ENCODE measurements around the gene MEMO1.
"Not testable (repeated sequence)": the region's sequence is repeated elsewhere in the genome, so short reads cannot be mapped to it uniquely, and the experiment has no call there.

MEMO1 gene

GRCh38 chr2:31923662-31924061 lies 87.1 kb downstream of the MEMO1 start:
- no peak overlapping the region for H3K4me3 ChIP-seq
- no peak overlapping the region for H3K27ac ChIP-seq

- H3K4me3 ChIP-seq = no peak overlapping the region
- no peak overlapping the region for H3K27ac ChIP-seq
Measured at GRCh38 chr2:31922542-31923408, 88.0 kb downstream of the MEMO1 start.

GRCh38 chr2:31920962-31921361 lies 89.8 kb downstream of the MEMO1 start:
- Histone ChIP-seq H3K27ac (no peak overlapping the region), H3K4me3 (no peak overlapping the region)

GRCh38 chr2:31919499-31919898 lies 91.3 kb downstream of the MEMO1 start:
- H3K4me3 ChIP-seq = no peak overlapping the region
- no peak overlapping the region for H3K27ac ChIP-seq

- Histone ChIP-seq H3K4me3 (no peak overlapping the region), H3K27ac (no peak overlapping the region)
Measured at GRCh38 chr2:31909661-31910060, 101.1 kb downstream of the MEMO1 start.

GRCh38 chr2:31907491-31907890 lies 103.3 kb downstream of the MEMO1 start:
- not testable (repeated sequence) for H3K4me3 ChIP-seq, H3K27ac ChIP-seq

- Histone ChIP-seq H3K27ac (no peak overlapping the region), H3K4me3 (no peak overlapping the region)
Measured at GRCh38 chr2:31903109-31903780, 107.6 kb downstream of the MEMO1 start.

- no peak overlapping the region for H3K4me3 ChIP-seq
- no peak overlapping the region for H3K27ac ChIP-seq
Measured at GRCh38 chr2:31901900-31902299, 108.9 kb downstream of the MEMO1 start.

GRCh38 chr2:31900156-31900555 lies 110.7 kb downstream of the MEMO1 start:
- H3K27ac ChIP-seq, H3K4me3 ChIP-seq: not testable (repeated sequence)

GRCh38 chr2:31898346-31898745 lies 112.5 kb downstream of the MEMO1 start:
- H3K27ac ChIP-seq, H3K4me3 ChIP-seq: not testable (repeated sequence)

- not testable (repeated sequence) for H3K4me3 ChIP-seq, H3K27ac ChIP-seq
Measured at GRCh38 chr2:31897340-31897739, 113.5 kb downstream of the MEMO1 start.

GRCh38 chr2:31896293-31896692 lies 114.5 kb downstream of the MEMO1 start:
- no peak overlapping the region for H3K27ac ChIP-seq
- no peak overlapping the region for H3K4me3 ChIP-seq

GRCh38 chr2:31894656-31895055 lies 116.2 kb downstream of the MEMO1 start:
- Histone ChIP-seq H3K27ac (no peak overlapping the region), H3K4me3 (no peak overlapping the region)

- H3K27ac ChIP-seq = no peak overlapping the region
- no peak overlapping the region for H3K4me3 ChIP-seq
Measured at GRCh38 chr2:31893094-31893493, 117.7 kb downstream of the MEMO1 start.

GRCh38 chr2:31889044-31889443 lies 121.8 kb downstream of the MEMO1 start:
- no peak overlapping the region for H3K4me3 ChIP-seq

GRCh38 chr2:31888550-31888949 lies 122.3 kb downstream of the MEMO1 start:
- Histone ChIP-seq H3K4me3 (no peak overlapping the region), H3K27ac (no peak overlapping the region)

More at GRCh38 chr2:31889044-31889443, 121.8 kb downstream of the MEMO1 start:
- H3K27ac ChIP-seq = no peak overlapping the region

- no peak overlapping the region for H3K27ac ChIP-seq
- H3K4me3 ChIP-seq = no peak overlapping the region
Measured at GRCh38 chr2:31886700-31887099, 124.1 kb downstream of the MEMO1 start.

- Histone ChIP-seq H3K27ac (no peak overlapping the region), H3K4me3 (no peak overlapping the region)
Measured at GRCh38 chr2:31877008-31877407, 133.8 kb downstream of the MEMO1 start.

GRCh38 chr2:31874071-31874470 lies 136.7 kb downstream of the MEMO1 start:
- Histone ChIP-seq H3K4me3 (no peak overlapping the region), H3K27ac (no peak overlapping the region)

GRCh38 chr2:31865215-31865614 lies 145.6 kb downstream of the MEMO1 start:
- Histone ChIP-seq H3K4me3 (no peak overlapping the region), H3K27ac (no peak overlapping the region)

- Histone ChIP-seq H3K4me3 (no peak overlapping the region), H3K27ac (no peak overlapping the region)
Measured at GRCh38 chr2:31863867-31864266, 146.9 kb downstream of the MEMO1 start.
